ENCODE results near the gene DUS1L.

The DUS1L gene

GRCh38 chr17:82101301-82101715 is 35.7 kb upstream of the DUS1L start:
- DNase-seq (ENCODE audit: low read depth in 4 of 4, low spot score in 1 of 4) = no peak

- DNase-seq (ENCODE audit: low read depth in 4 of 4, low spot score in 1 of 4) = no peak
Measured at GRCh38 chr17:82100502-82101298, 35.1 kb upstream of the DUS1L start.

DNA sequence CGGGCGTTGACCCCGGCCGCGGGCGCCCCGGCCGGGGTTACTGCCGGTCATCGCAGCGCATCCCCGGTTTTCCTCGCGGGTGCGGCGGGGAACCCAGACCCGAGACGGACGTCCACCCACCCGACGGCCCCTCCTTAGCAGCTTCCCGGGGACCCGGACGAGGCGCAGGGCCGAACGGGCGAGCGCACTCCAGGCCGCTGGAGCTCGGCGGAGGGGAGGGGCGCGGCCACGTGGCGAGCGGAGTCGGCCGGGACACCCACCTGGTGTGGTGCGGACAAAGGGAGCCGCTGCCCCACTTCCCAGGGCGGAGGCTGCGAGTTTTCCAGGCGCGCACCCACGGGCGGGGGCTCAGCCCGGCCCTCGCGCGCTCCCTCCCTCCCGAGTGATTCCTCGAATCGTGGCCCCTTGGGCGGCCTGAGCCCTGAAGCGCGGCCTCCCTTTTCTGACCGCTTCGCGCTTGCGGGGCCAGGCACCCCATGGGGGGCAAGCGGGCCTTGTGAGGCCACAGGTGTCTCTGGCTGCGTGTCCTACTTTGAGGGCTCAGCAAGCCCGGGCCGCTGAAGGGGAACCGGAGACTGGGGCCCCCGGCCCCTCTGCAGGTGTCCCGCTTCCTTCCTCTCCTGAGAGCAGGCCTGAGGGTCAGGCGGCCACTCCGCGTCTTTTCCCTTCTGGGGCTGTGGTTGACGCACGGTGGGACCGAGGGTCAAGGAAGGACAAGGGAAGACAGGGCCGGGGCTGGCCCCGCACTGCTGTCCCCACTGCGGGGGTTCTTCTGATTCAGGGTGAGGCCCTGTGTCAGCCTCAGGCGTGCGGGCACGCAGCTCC is 33.5 kb upstream of the DUS1L start:
- no peak for DNase-seq (ENCODE audit: low read depth in 4 of 4, low spot score in 1 of 4)

GRCh38 chr17:82098169-82098938 is 32.8 kb upstream of the DUS1L start, which contains the start of gene FASN:
Gene FASN (minus strand): TSS chr17:82098236. CDS start chr17:82096445, 1,791 bp downstream.
- DNase-seq (ENCODE audit: low read depth in 4 of 4, low spot score in 1 of 4) = peak; percentile 82 to 95 (median 90)

- no peak for DNase-seq (ENCODE audit: low read depth in 4 of 4, low spot score in 1 of 4)
Measured at GRCh38 chr17:82097919-82098168, 32.2 kb upstream of the DUS1L start.

DNA sequence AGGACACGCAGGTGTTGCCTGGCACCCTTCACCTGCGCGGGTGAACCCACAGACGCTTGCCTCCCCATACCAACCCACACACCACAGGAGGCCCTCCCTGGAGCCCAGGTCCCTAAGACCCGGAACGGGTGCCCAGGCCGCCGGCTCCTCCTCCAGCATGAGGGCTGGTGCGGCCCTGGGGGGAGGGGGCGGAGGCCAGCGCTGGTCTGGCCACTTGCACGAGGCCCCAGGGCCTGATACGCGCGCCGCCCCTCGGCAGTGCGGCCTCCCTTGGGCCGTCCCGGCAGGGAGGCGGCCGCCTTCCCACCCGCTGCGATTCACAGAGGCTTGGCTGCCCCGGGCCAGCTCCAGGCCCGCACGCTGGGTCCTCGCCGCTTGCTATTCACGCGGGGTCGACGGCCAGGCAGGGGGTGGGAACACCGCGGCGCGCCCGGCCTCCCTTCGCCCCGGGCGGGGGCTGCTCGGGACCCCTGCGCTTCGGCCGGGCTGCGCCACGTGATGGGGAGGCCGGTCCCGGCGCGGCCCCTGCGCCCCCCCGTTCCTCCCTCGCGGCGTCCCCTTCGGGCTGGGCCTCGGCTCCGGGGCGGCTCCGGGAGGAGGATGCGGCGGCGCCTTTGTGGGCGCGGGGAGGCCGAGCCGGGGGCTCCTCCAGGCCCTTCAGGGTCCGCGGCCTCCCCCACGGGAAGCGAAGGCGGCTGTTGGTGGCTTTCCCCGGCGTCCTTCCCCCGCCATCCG is 31.7 kb upstream of the DUS1L start:
- DNase-seq (ENCODE audit: low read depth in 4 of 4, low spot score in 1 of 4) = peak in 1 of 4 experiments; percentile 17

DNA sequence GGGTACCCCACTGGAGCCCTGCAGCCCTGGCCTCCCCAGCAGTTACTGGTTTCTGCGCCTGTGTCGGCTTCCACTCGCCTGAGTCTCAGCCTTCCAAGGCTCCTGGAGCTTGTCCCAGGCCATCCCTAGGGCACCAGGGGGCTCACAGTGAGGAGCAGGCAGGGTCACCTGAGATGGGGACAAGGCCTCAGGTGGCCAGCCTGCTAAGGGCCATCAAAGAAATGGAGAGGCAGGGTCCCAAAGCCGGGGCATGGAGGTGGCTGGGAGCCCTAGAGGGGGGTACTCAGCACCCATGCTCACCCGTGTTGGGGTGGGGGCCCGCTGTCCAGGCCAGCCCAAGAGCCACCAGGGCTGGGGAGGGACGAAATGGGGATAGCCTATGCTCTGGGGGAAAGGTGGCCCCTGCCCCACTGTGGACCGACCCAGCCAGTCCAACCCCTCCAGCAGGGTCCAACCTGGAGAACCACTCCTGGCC is 31.1 kb upstream of the DUS1L start:
- DNase-seq (ENCODE audit: low read depth in 4 of 4, low spot score in 1 of 4) = no peak

DNA sequence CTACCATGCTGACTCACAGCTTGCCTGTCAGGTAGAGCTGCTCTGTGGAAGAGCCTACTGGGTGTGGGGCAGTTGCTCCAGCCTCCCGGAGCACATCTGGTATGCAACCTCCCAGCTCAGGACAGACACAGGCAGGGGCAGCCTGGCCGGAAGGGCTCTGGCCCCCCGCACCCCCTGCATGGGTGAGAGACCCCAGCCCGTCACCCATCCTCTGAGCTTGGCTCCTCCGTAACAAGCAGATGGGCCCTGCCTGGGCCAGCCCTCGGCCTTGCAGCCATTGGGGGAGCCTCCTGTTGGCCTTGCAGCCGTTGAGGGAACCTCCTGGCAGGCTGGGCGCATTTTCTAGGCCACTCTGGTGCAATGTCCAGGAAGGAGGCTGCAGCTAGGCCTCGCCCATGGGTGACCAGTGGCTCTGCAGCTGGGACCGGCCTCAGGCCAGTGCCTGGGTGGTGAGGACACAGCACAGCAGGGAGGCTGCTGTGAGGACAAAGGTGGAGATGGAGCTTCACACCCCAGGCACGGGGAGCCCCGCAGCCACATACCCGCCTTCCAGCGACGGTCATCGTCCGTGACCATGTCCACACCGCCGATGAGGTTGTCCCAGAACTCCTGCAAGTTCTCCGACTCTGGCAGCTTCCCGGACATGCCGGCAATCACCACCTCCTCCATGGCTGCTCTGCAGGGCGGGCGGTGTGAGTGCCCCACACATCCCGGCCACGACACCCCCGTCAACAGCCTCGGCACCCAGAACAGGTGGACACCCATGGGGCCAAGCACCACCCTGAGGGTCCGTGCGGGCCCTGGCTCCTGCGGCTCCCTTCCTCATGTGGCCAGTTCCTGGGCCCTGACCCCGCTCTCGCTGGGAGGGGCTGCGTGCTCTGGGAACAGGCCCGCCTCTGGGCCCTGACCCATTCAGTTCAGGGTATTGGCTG is 30.4 kb upstream of the DUS1L start:
- DNase-seq (ENCODE audit: low read depth in 4 of 4, low spot score in 1 of 4) = no peak

GRCh38 chr17:82094931-82095776 is 29.6 kb upstream of the DUS1L start:
- no peak for DNase-seq (ENCODE audit: low read depth in 4 of 4, low spot score in 1 of 4)

- DNase-seq (ENCODE audit: low read depth in 4 of 4, low spot score in 1 of 4) = no peak
Measured at GRCh38 chr17:82092995-82093751, 27.6 kb upstream of the DUS1L start.

DNA sequence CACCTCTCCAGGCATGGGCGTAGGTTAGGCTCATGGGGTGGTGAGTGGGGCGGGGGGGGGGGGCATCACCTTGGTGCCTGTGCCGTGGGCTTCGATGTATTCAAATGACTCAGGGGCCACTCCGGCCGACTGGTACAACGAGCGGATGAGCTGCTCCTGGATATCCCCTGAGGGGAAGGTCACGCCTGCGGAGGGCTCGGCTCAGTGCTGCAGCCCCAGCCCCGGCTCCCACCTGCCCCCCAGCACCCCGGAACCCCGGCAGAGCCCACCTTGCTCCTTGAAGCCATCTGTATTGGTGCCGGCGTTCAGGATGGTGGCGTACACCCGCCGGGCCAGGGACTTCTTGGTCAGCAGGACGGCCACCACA is 27.0 kb upstream of the DUS1L start:
- no peak for DNase-seq (ENCODE audit: low read depth in 4 of 4, low spot score in 1 of 4)

DNA sequence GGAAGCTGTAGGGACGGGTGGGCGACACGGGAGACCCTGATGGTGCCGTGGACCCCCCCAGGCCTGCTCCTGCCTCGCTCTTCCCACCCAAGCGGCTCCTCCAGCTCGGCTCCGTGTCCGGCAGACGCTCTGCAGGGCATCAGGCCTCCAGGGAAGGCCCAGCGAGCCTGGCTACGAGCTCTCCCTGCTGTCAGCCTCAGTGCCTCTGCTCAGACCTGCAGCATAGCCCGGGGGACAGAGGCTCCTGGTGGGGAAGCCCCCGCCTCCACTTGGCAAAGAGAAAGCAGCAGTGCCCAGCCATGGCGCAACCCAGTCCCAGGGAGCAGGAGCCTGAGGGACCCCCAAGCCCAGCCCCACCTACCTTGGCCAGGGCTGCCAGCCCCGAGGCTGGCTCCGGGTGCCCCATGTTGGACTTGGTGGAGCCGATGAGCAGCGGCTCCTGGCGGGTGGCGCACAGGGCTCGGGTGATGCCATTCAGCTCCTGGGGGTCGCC is 26.5 kb upstream of the DUS1L start:
- DNase-seq (ENCODE audit: low read depth in 4 of 4, low spot score in 1 of 4) = no peak

DNA sequence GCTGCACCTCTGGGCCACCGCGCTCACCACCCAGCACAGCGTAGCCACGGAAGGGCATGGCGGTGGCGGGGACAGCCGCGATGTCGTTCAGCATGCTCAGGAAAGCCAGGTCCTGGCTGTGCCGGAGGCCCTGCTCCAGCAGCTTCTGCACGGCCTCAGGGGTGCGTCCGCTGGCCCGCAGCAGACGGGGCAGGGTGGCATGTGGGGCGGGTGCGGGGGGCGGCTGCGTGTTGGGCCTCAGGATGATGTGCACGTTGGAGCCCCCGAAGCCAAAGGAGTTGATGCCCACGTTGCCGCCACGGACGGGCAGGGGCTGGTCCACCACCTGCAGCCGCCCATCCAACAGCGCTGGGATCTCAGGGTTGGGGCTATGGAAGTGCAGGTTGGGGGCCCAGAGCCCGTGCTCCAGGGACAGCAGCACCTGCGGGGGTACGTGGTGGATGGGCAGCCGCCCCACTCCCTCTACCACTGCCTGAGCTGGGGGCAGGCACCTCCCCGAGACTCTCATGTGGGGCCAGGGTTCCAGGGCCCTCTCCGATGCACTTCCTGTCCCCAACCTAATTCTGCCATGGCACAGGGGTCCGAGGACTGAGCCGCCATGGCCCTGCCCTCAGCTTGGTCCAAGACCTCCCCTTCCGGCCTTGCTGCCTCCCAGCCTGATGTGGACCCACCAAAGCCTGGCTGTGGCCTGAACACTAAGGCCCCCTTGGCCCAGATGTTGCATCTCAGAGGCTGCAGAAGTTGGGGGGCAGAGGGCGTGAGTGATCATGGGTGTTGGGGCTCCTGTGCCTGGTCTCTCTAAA is 25.9 kb upstream of the DUS1L start:
- DNase-seq (ENCODE audit: low read depth in 4 of 4, low spot score in 1 of 4) = no peak

DNA sequence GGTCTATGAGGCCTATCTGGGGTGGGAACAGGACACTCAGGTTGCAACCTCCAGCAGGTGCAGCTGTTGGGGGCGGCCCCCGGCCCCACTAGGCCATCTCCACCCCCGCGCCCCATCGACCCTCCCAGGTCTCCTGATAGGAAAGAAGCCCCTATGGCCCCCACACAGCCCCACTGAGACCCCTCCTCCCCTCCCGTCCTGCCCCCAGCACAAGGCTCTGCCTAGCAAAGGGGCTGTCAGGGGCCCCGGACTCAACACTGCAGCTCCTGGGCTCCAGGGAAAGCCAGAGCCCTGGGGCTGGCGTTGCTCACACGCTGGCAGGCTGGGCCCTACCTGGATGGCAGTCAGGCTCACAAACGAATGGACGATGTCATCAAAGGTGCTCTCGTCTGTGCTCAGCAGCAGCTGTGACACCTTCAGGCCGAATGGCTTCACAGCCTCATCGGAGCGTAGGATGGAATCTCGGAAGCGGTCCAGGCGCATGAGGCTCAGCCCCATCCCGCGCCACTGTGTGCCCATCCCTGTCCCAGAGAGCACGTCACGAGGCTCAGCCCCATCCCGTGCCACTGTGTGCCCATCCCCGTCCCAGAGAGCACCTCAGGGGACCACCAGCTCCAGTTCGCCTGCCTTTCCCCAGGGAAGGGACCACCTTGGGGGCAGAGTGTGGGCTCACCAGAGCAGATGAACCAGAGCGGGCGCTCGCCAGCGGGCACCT is 25.1 kb upstream of the DUS1L start:
- DNase-seq (ENCODE audit: low read depth in 4 of 4, low spot score in 1 of 4) = no peak

DNA sequence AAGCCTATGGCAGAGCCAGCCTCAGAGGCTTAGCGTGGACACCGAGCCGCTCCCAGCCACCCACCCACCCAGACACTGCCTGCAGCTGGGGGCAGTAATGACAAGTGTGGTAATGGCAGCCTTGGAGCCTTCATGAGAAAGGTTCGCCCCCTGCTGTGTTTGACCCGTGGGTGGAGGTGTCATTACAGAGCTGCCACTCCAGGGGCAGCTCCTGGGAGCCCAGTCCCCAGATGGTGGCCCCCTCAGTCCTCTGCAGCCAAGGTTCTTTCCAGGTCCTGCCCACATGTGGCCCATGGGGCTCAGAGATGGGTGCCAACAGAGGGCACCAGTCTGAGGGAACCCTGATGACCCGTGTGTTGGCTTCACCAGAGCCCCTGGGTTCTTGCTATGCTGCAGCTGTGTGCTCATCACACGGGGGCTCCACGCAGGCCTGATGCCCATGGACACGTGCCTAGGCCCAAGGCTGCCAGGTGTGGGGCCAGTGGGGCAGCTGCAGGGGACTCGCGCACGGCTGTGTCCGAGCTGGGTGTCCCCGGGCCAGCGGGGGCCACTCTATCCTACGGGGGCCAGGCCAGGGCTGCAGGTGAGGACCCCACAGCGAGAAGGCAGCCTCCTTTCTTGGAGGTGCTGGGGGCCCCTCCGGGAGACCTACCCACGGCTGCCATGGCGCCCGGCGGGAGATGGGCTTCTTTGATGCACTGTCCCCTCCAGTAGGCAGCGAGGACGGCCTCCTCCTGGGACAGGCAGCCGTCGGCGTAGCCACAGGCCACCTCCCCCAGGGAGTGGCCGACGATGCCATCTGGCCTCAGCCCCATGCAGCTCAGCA is 24.3 kb upstream of the DUS1L start:
- DNase-seq (ENCODE audit: low read depth in 4 of 4, low spot score in 1 of 4) = no peak
